GM21576 (cell line): ENCODE results near the gene NBPF4.
"Not testable (repeated sequence)": the region's sequence is repeated elsewhere in the genome, so short reads cannot be mapped to it uniquely, and the experiment has no call there.

Experiments
- ATAC-seq: cut with Tn5 transposase; IDR thresholded peaks from one replicate; pipeline ENCODE4 v1.9.1; 2021; ENCODE audit warnings: mild to moderate bottlenecking, moderate library complexity; ENCODE audit not compliant: unreplicated experiment

Gene NBPF4, protein sequence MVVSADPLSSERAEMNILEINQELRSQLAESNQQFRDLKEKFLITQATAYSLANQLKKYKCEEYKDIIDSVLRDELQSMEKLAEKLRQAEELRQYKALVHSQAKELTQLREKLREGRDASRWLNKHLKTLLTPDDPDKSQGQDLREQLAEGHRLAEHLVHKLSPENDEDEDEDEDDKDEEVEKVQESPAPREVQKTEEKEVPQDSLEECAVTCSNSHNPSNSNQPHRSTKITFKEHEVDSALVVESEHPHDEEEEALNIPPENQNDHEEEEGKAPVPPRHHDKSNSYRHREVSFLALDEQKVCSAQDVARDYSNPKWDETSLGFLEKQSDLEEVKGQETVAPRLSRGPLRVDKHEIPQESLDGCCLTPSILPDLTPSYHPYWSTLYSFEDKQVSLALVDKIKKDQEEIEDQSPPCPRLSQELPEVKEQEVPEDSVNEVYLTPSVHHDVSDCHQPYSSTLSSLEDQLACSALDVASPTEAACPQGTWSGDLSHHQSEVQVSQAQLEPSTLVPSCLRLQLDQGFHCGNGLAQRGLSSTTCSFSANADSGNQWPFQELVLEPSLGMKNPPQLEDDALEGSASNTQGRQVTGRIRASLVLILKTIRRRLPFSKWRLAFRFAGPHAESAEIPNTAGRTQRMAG

DNA sequence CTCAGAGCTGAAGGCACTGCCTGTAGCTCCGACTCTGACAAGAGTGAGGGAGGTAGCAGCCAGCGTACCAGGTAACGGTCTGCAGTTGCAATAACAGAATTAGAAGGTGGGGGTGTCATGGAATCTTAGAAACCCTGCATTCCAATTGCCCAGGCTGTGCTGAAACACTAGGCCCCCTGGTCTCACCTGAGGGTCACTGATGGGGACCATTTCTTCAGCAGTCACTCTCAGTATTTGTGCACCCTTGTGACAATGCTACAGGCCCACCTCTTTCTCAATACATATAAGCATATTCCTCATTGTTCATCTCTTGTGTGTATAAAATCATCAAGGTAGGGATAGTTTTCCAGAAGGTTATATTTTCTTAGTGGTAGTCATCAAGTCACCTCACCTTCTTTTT, at the start of gene NBPF4:
Gene NBPF4 (minus strand): TSS at position 101 of the 400 bp plus-strand sequence. CDS start 315 bp downstream, outside the sequence.
- ATAC-seq, result not testable (repeated sequence)

DNA sequence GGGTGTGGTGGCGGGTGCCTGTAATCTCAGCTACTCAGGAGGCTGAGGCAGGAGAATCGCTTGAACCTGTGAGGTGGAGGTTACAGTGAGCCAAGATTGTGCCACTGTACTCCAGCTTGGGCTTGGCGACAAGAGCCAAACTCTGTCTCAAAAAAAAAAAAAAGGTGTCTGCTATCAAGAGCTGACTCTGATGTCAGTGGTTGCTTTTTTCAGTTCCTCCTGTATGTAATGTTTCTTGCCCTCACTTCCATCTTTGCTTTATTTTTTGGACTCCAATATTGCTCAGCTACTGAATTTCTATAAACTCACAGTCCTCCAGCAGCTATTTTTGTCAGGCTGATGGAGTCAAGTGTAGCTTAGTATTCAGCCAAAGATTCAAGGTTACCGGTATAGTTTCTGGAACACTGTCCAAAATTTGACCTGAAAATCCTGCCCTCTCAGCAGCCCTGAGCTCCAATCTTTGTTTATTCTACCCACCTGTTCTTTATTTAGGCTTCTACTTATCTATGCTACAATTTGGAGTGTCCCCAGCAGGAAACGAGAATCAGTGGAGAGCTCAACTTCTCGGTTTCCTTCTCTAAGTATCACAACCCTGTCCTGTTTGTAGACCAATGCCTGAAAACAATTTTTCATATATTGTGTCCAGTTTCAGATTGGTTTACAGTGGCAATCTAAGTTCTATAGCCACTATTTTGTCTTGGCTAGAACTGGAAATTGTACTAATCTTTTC, 38.8 kb upstream of the NBPF4 start:
- peak; percentile 86 for ATAC-seq

DNA sequence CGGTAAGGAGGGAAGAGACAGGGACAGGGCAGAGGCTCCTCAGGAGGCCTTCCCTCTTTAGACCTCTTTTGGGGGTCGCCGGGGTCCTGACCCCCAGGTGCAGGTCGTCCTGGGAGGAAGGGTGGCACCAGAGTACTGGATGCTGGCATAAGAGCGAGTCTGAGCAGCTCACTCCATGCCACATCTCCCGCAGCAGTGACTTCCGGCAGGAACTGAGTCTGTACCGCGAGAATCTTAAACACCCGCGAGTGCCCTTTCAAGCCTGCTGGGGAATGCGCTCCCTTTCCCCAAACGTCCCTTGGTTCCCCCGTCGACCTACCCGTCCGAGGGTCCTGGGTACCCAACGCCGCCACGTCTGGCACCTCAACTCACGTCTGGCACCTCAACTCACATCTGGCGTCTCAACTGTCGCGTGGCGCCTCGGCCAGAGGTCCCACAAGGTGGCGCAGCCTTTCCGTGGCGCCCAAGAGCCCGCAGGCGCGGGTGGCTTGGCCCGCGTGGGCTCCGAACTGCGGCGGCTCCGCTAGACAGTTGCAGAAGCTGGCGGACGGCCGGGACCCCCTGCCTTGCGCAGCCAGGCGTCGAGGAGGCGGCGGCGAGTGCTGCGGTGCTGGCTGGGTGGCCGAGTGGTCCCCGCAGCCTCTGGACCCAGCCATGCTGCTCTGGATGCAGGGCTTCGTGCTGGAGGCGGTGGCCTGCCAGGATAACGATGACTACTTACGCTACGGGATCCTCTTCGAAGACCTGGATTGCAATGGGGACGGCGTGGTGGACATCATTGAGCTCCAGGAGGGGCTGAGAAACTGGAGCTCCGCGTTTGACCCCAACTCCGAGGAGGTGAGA, 28.8 kb upstream of the NBPF4 start:
- peak; percentile 55 for ATAC-seq

DNA sequence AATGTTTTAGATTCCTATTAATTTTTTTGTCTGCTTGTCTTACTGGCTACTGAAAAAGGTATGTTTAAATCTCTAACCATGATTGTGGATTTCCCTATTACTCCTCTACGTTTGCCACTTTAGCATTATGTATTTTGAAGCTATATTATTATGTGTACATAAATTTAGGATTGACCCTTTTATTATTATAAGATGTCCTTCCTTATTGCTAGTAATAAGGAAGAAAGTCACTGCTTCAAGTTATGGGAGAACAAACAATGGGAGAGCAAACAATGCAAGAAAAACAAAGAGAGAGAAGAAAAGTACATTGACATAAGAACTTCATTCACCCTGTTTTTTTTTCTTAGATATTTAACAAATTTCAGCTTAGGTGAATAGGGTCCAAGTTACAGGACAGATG, 23.2 kb upstream of the NBPF4 start:
- ATAC-seq, result not testable (repeated sequence)

DNA sequence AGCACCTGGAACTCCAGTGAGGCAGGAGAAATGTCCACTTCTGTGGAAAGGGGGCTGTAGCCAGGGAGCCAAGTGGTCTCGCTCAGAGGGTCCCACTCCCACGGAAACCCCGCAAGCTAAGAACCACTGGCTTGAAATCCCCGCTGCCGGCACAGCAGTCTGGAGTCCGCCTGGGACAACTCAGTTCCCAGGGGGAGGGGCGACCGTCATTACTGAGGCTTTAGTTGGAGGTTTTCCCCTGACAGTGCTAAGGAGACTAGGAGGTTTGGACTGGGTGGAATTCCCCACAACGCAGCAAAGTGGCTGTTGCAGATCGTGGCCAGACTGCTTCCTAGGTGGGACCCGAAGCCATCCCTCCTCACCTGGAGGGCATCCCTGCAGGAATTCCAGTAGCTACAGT, 18.1 kb upstream of the NBPF4 start:
- ATAC-seq, result not testable (repeated sequence)

DNA sequence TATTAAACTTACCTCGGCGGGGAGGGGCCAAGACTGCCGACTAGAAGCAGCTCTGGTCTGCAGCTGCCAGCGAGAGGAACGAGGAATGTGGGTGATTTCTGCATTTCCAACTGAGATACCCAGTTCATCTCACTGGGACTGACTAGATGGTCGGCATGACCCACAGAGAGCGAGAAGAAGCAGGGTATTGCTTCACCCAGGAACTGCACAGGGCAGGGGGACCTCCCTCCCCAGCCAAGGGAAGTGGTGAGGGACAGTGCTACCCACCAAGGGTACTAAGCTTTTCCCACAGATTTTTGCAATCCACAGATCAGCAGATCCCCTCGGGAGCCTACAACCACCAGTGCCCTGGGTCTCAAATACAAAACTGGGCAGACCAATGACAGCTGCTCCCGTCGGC, 17.6 kb upstream of the NBPF4 start:
- not testable (repeated sequence) for ATAC-seq

DNA sequence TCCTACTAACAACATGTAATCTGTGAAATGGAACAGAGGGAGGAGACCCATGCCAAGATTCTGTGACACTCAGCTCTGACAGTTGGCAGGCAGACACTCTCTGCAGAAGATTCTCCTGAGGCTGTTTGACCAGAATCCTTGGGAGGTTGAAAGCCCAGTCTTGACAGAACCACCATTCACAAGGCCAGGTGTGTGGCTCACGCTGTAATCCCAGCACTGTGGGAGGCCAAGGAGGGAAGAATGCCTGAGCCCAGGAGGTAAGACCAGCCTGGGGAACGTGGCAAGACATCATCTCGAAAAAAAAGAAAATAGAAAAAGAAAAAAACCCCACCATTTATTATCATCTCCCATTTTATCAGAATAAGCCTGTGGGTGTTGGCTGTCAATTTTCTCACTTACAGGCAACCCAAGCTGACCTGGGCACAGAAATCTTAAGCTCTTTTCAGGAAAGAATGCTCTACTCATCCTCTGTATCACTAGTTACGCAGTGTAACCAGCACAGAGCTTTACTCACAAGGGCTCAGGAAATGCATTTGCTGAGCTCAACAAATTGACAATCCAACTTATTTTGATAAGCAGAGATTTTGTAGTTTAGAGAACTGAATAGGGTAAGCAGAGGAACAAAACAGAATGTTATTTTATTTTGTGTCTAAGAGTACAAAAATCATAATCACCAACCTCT, 16.8 kb upstream of the NBPF4 start:
- ATAC-seq, result not testable (repeated sequence)

DNA sequence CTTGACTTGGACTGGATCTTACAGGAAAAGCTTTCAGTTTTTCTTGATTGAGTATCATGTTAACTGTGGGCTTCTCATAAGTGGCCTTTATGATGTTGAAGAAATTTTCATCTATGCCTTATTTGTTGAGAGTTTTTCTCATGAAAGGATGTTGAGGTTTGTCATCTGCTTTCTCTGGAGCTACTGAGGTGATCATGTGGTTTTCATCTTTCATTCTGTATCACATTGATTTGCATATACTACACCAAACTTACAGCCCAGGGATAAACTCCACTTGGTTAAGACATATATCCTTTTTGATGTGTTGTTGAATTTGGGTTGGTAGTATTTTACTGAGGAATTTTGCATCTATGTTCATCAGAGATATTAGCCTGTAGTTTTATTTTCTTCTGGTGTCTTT, 11.6 kb upstream of the NBPF4 start:
- ATAC-seq, result peak; percentile 72

DNA sequence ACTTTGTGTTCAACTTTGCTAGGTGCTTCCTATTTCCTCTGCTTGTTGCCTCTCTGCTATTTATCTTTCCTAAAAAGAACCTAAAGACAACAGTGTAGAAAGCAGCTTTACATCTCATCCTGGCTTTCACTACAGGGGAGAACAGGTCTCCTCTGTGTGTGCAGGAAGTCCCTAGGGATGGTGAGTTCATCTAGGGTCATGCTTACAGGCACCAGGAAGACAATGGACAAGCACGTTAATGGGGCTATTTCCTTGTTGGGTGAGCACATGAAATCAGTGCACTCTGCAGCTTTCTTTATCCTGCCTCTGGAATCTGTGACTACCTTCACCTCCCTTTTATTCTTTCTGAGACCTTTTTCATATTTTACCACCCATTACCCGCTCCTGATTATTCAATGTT, 4.5 kb downstream of the NBPF4 start:
- not testable (repeated sequence) for ATAC-seq

DNA sequence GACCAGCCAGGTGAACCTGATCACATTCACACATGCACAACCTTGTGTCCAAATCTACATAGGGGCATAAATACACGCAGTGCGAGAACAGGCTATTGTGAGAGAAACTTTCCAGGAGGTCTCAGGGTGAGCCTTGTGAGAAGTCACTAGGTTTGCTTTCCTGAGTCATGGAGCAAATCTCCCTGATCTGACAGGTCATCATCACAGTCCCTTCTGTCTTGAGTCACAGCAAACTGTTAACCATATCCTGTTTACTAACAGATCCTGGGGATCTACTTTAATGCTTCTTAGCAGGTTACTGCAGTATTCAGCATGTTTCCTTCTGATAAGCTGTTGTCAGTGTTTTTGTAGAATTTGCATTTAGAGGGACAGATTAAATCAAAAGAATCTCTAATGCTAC, 8.6 kb downstream of the NBPF4 start:
- not testable (repeated sequence) for ATAC-seq

DNA sequence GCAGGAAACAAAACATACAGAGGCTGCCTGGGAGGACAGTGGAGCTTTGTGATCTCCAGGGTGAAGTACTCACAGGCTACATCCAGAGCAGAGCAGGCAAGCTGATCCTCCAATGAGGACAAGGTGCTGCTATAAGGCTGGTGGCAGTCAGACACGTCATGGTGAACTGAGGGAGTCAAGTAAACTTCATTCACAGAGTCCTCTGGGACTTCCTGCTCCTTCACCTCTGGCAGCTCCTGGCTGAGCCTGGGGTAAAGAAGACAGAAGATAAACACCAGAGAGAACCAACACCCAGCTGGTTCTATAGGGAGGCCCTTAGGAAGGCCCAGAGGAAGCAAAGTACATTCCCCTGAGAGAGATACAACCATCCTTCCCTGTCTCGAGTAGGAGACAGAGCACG, 11.7 kb downstream of the NBPF4 start:
- ATAC-seq, result not testable (repeated sequence)

DNA sequence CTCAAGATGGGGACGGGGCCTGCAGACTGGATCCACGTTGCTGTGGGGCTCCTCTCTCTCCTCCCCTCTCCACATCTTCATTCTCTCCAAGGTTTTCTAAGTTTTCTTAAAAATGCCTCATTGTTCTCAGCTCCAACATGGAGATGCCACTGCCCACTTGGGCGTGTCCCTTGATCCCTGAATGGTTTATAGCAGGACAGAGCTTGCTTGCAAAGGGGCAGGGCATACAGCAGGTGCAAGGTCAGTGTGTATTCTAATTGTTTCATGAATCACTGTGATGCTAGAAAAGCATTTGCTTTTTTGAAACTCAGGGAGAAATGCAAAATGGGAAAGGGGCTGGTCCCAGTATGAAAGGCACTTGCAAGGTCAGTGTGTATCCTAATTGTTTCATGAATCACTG, 13.9 kb downstream of the NBPF4 start:
- not testable (repeated sequence) for ATAC-seq

DNA sequence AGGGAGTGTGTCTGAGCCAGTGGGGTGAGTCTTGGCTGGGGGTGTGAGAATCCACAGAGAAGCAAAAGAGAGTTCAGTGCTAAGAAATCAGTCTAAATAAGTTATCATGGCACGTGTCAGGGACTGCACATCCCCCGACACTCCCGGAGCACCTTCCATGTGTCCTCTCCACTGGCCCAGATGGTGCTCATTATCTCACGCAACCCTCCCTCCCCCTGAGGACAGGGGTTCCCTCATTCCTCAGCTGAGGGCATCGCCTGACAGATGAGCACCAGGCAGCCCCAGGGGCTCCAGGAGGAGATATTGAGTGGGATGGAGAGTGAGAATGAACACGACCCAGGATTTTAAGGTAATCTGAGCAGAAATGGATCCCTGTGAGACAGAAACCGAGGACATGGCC, 16.1 kb downstream of the NBPF4 start:
- not testable (repeated sequence) for ATAC-seq

DNA sequence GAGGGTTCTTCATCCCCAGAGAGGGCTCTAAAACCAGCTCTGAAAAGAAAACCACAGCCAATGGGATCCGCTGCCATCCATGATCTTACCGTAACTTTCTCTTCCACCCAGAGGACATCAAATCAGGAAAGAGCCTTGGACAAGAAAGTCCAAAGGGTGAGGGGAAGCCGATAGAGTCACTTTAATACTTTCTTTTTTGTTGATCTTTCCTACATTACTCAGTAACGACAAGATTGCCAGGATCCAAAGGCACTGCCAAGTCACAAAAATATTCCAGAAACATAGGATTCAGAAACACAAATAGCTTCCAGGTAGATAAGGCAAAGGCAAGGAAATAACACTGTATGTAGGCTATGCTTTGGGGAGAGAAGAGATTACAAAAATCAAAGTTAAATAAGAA, 17.0 kb downstream of the NBPF4 start:
- not testable (repeated sequence) for ATAC-seq

DNA sequence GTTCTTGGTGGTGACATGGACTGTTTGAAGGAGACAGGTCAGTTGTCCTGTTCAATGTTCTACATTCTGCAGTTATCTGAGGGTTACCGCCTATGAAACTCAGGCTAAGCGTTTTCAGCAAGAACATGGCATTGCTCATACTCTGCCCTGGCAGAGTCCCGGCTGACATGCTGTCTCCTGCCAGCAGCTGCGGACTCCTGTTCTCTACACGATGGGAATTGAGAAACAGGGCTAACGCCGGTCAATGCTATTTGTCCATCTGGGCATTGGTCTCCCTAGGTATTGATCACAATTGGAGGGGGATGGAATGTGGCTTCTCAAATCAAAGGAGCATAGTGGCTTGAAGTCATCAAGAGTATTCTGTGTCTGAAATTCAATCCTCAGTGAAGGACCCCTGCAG, 20.6 kb downstream of the NBPF4 start:
- not testable (repeated sequence) for ATAC-seq

DNA sequence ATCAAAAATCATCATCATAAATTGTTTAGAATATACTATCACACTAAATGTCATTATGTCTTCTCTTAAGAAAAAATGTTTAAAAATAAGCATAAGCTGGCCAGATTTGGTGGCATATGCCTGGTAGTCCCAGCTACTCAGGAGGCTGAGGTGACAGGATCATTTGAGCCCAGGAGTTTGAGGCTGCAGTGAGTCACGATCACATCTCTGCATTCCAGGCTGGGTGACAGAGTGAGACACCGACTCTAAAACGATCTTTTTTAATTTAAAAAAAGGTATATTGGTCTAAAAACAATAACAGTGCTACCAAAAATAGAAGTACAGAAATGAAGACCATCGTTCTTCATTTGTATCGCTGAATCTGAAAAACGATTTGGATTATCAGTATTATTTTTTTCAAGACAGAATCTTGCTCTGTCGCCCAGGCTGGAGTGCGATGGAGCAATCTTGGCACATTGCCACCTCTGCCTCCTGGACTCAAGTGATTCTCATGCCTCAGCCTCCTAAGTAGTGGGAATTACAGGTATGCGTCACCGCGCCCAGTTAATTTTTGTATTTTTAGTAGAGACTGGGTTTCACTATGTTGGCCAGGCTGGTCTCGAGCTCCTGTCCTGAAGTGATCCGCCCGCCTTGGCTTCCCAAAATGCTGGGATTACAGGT, 26.2 kb downstream of the NBPF4 start:
- ATAC-seq, result not testable (repeated sequence)

DNA sequence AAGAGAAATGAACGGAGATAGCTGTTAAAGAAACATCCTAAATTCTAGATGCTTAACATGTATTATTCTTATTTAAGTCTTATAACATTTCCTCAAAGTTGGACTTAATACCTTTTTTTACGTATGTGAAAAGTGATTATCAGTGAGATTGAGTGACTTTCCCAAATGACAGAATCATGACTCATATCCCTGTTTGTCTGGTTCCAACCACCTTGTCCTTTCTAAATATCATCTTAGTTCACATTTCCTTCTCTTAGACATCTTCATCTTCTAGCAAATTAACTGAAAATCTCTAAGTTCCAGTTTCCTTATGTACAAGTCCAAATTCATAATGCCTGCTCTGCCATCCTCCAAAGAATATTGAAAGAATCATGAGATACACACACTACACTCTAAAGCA, 26.9 kb downstream of the NBPF4 start:
- not testable (repeated sequence) for ATAC-seq

DNA sequence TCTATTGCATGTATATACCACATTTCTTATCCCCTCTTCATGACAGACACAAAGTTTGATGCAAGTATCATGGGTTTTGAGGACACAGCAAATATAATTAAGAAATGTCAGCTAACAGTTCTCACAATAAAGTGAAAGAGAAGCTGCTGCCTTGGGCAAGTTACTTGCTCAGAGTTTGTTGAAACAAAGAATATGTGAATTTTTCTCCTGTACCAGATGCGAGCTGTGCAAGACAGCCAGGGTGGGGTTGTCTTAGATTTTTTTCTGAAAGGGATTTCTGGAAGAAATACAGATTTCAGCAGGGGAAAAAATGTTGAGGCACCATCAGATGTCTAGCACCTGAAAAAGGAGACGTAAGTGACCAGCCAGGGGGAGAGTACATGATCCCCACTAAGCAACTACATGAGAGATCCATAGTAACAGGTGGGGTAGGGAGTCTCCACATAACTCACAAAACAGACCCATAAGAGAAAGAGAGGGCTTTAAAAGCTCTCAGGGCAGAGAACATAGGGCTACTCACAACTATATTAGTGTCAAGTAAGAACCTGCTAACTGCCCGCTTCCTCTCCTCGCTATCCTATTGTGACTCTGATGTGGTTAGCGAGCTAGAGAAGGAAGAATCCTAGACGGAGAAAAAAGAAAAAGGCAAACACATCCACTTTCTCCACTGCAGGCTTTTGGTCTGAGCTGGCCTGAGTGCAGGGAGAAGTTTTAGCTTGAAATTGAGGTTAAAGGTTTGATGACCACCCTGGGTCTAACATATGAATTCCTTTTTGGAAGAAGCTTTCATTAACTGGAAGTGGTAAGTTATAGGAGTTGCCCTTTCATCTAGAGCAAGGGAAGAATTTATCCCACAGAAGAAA, 27.6 kb downstream of the NBPF4 start:
- ATAC-seq, result not testable (repeated sequence)
